ENCODE data around the gene SDR9C7.

GRCh38 chr12:56953314-56953713, 19.1 kb upstream of the SDR9C7 start:
- no peak for TF ChIP-seq CTCF (IDR thresholded peaks at IDR 0.05)
- no peak for TF ChIP-seq POLR2A (IDR thresholded peaks at IDR 0.05)

Measured in Peyer's patch (tissue), 4 donors.